GM18508 (cell line): ENCODE measurements around the gene LOXL4.
"Not testable (repeated sequence)": the region's sequence is repeated elsewhere in the genome, so short reads cannot be mapped to it uniquely, and the experiment has no call there.

Experiments used
- ATAC-seq: cut with Tn5 transposase; IDR thresholded peaks from one replicate; pipeline ENCODE4 v1.9.1; 2021; ENCODE audit warnings: moderate number of reproducible peaks; ENCODE audit not compliant: insufficient read depth, unreplicated experiment

Gene LOXL4

DNA sequence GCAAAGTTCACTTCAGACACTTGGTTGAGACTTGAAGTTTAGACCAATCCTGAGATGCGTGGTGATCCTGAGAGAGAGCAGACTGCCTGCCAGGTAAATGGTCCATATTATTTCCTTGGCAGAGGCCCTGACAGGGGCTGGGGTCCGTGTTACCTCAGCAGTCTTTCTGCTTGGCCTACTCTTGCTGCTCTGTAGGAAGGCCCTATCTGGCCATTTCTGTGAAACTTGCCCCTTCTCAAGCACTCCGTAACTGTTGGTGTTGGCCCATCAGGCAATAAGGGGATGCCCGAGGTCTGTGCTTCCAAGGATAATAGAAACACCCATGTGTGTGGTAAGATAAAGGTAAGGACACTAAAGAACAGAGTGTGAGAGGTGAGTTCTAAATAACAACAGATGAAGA is 20.0 kb downstream of the LOXL4 start:
- ATAC-seq: no peak

DNA sequence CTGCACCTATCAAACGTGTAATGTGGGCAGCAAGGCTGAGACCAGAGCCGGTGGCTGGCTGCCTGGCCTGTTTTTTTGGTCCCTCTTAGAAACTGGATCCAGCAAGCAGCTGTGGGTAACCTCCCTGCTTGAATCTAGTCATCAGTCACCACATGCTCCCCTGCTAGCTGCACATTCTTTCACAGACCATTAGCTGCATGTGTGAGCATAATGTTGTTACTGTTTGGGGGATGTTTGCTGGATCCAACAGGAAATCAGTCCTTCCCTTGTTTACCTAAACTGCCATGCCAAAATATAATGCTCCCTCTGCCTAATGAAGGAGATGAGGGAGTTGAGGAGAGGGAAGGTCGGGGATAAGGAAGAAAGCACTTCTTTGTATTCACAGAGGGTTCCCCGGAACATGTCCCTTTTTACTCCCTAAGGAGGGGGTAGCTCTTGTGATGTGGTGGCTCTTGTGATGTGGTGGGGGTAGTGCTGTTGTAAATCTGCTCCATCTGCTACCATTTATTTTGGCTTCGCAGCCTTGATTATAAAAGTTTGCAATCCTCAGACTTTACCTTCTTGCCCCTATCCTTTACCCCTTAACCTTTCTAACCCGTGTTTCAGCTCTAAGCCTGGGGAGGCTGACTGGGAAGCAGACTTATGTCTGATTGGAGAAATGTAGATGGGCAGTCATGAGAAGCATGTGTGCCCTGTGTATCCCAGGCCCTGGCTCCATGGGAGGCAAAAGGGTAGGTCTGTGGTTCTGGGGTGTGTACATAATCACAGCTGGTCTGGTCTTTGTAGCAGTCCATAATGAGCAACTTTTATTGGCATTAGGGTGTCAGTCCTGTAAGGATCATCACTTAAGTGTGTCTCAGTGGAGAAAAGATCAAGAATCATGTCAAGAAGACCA is 20.8 kb downstream of the LOXL4 start:
- no peak for ATAC-seq

DNA sequence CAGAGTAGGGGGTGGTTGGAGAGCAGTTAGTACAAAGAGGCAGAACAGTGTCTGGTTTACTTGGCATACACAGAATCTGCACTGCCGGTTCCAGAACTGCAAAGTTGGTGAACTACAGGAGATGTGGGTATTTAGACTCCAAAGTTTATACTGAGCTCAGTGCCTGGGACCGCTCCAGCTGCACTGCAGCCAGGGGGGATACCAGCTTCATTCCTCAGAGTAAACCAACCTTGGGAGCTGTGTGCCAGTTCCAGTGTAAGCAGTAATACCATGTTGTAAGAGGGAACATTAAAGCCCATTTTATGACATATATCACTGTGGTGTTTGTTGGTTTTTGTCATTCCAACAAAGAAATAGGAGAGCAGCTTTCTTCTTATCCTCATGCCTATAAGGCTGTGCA is 23.4 kb downstream of the LOXL4 start:
- ATAC-seq: no peak

DNA sequence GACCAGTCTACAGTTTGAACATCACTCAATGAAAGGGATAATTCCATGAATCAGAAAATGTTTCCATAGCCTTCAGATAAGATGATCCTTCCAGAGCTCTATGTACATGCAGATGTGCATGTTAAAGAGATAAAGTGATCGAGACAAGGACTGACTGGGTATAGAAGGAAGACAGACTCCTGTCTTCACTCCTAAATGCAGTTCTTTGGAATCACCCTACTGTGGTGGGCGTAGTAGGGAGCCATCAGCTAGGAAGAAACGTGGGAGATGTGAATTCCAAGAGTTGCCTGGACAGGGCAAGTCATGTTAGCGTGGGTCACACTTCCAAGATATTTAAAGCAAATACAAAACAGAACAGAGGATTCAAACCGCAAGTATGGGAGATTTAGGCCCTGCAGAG is 23.9 kb downstream of the LOXL4 start:
- ATAC-seq: no peak

DNA sequence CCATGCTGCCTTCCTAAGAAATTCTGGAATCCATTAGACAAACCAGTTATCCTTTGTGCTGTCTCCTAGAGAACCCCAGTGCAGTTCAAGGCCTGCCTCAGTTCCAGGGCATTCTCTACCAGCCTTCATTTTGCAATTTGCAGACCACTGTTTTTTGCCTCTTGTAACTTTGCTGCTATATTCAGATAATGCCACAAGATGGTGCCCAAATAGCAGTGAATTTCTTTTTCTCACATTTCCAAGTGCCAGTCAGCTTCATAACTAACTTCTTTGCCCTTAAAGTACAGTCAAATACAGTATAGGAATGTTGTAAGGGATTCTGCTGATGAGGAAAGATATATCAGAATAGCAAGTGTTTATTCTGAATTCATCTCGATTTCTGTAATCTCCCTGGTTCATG is 25.2 kb downstream of the LOXL4 start:
- ATAC-seq: no peak

DNA sequence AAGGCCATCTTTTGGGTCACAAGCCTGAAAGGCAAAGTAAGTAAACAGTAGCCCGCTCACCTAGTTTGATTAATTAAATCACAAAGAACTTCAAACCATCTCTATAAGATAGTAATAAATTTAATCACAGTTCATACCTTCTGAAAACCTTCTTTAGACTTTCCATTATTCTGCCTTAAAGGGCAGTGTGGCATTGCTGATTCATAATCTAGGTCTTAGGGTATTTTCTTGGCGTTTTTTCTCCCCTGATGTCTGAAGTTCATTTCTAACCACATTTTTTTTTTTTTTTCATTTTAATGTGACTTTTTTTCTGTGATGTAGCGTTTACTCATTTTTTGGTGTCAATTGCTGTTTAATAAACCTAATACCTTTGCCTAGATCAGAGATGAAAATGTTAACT is 27.5 kb downstream of the LOXL4 start:
- no peak for ATAC-seq

DNA sequence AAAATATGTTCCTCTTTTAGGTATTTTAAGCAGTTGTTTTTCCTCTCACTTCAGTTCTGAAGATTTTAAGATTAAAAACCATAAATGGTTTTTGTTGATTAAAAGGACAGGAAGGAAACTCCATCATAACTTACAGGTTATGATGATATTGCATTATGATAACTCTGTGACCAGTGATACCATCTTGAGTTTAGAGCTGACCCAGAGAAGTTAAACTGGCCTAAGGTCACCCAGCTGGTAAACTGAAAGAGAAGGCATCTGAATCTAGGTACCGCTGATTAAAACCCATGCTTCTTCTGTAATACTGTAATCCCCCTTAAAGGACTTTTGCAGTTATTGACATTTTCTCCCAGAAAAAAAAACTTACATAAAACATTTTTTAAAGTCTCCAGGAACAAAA is 29.6 kb downstream of the LOXL4 start:
- ATAC-seq: no peak

DNA sequence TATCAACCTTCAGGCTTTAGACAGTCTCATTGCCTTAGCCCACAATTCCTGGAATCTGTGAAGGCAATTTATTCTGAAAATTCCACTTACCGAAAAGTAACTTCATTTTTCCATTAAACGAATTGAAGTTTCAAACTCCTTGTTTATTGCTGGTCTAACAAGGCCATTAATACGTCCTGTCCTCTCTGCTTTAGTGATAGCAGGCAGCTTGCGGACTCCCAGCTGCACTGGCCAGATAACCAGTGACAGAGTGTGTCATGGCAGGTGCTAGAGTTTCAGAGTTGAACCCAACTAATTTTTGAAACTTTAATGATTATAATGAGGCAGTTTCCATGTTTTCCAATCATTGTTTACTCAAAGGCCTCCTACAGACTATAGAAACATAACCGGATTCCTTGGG is 31.1 kb downstream of the LOXL4 start:
- ATAC-seq: no peak

DNA sequence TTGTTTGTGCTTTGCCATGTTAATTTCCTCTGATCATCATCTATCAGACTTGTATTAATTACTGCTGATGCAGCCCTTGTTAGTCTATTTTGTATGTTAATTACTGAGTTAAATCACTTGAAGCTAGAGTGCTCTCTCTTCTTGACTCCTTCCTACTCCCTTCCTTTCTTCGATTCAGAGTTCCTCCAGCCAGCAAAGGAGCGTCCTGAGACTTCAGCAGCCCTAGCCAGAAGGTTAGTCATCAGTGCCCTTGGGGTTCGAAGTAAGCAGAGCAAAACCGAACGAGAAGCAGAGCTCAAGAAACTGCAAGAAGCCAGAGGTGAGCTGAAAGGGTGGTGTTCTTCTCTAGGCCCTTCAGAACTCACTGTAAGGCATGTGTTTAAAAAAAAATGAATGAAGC is 32.1 kb downstream of the LOXL4 start:
- ATAC-seq: no peak

DNA sequence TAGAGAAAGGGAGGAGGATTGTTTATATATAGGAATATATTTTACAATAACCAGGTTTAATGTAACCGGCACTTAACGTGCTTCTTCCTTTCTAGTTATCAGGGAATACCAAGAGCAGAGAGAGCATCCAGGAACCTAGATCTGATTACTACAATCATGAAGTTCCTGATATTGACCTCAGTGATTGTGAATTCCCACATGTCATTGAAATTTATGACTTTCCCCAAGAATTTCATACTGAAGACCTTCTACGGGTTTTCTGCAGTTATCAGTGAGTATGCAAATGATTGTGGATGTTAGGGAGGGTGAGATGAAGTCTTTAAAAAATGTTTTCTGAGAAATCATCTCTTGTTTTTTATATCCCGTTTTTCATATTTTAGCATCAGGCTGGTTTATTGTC is 36.6 kb downstream of the LOXL4 start:
- ATAC-seq: no peak

DNA sequence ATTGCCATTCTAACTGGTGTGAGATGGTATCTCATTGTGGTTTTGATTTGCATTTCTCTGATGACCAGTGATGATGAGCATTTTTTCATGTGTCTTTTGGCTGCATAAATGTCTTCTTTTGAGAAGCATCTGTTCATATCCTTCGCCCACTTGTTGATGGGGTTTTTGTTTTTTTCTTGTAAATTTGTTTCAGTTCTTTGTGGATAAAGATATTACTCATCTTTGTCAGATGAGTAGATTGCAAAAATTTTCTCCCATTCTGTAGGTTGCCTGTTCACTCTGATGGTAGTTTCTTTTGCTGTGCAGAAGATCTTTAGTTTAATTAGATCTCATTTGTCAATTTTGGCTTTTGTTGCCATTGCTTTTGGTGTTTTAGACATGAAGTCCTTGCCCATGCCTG is 39.7 kb downstream of the LOXL4 start:
- ATAC-seq: not testable (repeated sequence)

DNA sequence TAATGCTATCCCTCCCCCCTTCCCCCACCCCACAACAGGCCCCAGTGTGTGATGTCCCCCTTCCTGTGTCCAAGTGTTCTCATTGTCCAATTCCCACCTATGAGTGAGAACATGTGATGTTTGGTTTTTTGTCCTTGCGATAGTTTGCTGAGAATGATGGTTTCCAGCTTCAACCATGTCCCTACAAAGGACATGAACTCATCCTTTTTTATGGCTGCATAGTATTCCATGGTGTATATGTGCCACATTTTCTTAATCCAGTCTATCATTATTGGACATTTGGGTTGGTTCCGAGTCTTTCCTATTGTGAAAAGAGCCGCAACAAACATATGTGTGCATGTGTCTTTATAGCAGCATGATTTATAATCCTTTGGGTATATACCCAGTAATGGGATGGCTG is 40.3 kb downstream of the LOXL4 start:
- not testable (repeated sequence) for ATAC-seq

DNA sequence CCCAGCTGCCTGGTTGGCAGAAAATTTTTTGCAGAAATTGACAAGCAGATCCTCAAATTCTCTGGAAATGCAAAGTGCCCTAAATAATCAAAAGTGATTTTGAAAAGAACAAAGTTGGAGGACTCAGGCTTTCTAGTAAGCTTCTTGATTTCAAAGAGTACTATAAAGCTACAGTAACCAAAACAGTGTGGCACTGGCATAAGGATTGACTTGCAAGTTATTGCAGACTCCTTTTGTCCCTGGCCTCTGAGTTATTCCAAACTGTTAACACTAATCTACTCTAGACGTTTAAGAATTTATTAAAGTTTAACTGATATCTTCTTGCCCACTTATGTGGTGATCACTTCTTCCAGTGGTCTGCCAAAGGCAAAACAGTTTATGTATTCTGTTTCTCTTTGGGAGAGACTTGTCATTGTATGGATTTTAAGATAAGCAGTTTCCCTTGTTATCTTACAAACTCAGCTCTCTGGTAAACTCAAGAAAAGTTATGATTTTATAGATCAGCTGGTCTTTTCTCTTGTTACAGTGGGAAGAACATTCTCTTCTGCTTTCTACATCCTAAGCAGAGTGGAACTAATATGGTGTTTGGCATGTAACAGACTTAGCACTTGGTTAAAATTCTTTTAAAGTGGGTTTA is 41.4 kb downstream of the LOXL4 start:
- no peak for ATAC-seq

DNA sequence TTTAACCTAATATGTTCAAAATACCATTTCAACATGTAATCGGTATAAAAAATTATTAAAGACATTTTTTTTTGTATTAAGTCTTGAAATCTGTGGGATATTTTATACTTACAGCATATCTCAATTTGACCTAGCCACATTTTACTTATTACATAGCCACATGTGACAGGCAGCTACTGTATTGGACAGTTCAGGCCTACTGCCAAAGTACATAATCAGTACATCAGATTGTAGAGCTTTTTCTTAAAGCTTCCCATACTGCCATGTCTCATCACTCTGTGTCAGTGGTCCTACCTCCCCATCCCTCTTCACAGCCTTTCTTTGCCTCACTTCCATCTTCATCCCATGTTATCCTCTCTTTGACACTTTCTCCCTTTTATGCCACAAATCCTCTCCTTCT is 43.0 kb downstream of the LOXL4 start:
- ATAC-seq: no peak

DNA sequence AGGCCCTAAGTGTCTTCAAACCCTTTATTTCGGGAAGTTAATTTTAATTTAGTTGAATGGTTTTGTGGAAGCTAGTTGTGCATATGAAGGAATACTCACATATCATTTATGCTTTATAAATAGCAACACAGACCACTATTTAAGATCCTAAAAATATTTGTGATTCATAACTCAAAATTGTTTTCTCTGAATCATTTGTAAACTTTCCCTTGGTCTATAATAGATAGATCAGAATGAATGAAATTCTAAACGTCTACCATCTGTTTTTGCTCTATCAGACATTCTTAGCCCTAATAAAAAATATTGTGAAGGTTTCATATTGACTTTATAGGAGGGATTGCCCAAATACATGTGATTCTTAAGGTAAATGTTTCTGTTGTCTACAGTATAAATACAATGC is 43.5 kb downstream of the LOXL4 start:
- ATAC-seq: no peak

DNA sequence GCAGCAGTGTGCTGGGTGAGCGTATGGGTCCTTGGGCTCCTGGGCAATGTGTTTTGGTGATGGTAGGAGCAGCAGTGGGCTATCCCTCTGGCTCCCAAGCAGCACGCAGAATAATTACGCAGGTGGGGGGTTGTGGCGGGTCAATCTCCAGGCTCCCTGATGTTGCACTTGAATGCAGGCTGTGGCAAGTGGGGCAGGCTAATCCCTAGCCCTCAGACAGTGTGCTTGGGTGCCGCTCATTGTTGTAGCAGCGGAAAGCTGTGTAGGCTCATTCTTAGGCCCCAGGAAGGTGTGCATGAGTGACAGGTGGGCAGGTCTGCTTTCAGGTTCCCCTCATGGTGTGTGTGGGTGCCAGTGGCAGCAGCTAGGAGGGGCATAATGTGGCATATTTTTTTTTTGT is 44.1 kb downstream of the LOXL4 start:
- ATAC-seq: no peak

DNA sequence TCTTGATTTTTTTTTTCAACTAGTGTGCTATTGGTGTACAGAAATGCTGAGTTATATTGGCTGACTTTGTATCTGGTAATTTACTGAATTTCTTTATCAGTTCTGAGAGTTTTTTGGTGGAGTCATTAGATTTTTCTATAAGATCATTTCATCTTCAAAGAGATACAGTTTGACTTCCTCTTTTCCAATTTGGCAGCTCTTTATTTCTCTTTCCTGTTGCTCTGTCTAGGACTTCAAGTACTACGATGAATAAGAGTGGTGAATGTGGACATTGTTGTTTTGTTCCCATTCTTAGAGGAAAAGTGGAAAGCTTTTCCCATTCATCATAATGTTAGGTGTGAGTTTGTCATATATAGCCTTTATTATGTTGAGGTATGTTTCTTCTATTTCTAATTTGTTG is 50.2 kb downstream of the LOXL4 start:
- ATAC-seq: no peak

DNA sequence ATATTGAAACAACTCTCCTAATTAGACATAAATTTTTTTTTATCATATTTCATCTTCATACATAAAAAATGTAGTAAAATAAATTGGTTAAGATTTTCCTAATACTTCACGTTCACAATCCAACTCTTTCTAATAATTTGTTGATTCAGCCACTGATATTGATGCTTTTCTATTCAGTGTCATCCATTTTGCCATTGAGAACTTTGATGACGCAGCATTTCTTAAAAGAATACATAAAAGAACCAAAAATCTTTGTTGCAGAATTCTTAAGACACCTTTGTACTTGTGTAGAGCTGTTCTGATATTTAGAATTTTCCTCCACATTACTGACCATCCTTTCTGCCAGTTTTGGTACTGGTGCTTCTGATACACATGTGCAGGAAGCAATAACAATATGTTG is 52.6 kb downstream of the LOXL4 start:
- no peak for ATAC-seq

DNA sequence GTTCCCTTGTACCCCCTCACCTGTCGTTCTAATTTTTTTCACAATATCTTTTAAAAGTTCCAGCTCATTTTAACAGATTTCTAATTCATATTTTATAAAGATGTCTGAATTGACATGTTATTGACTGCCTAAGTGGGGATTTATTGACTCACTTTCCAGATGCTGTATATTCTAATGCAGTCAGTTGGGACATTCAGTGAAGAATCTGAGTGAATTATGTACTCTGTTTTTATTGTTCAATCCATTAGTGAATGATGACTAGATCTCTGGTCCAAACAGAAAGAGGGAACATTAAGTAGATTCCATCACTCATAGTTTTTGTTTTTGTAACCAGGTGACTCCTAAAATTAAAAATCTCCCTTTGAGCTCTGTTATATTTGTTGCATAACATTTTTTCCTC is 54.3 kb downstream of the LOXL4 start:
- no peak for ATAC-seq

DNA sequence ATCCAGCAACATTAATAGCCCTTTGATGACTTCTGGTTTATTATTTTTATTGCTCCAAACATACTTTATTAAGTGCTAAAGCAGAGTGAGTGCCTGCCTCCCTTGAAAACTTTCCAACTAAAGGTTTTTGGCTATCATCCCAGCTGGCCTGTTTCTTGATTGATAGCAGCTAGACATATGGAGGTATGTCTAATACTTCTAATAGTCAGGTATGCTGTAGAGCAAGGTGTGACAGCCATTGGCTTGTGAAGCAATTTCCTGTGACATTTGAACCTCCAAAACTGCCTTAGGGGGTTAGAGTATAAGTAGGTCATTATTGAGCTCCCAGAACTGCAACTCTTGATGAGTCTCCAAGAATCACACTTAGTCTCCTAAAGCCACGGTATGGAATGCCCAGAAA is 55.8 kb downstream of the LOXL4 start:
- ATAC-seq: no peak

DNA sequence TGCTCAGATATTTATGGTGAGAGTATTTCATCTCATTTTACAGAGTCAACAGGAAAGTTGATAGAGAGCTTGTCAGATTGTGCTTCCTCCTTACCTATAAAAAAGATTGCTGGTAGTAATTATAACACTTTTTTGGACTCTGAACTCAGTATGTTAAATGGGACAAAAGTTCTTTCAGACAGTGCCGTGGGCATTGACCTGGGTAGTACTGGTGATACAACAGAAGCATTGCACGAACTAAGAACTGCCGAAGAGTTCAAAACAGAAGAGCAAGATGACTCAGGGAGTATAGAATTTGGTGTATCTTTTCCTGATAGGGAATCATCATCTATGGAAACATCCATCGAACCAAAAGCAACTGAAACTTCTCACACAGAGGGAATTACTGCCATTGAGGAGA is 58.6 kb downstream of the LOXL4 start:
- ATAC-seq: no peak

DNA sequence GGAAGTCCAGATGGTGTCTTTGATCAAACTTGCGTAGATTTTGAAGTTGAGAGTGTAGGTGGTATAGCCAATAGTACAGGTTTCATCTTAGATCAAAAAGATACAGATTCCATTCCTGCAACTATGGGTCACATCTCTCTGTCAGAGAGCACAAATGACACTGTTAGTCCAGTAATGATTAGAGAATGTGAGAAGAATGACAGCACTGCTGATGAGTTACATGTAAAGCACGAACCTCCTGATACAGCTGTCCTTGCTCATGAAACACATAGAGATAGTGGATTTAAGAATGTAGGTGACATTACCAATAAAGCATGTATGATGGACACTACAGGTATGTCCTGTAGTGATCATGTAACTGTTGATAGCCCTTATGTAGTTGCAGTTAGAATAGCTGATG is 59.1 kb downstream of the LOXL4 start:
- no peak for ATAC-seq
